Measurements from ENCODE around the gene GALNT18.

Gene GALNT18

DNA sequence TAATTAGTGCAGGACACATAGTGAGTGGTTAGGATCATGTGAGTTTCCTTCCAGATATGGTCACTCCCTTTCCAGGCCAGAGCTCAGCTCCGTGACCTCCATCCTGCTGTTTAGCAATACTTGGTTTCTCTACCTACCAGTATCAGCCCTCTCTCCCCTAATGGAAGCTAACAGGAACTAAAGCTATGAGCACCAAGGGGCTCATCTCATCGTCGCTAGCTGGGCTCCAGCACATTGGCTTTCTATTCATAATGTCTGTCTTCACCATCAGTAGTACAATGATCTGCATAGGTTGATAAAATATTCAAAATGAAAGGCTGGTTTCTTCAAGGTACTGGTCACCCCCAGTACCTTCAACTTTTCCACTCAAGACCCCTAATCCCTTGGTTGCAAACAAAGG is 2.4 kb upstream of the GALNT18 start:
- DNase-seq = no peak

DNA sequence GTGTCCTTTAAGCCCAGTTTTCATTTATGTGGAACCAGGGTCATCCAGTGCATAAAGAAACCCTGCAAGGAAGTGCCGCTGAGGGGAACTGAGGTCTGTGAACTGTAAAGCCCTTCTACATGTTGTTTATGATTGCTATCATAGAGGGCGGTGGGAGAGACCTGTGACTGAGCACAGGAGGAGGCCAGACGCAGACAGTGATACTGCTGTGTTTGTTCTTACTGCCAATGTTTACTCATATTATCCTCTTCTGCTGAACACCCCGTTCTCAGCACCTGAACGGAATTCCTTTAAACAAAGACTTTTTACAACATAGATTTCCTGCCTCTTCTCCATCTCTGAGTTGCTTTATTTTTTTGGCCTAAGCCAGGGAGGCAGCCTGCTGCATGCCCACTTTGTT is 967 bp upstream of the GALNT18 start:
- no peak for DNase-seq

DNA sequence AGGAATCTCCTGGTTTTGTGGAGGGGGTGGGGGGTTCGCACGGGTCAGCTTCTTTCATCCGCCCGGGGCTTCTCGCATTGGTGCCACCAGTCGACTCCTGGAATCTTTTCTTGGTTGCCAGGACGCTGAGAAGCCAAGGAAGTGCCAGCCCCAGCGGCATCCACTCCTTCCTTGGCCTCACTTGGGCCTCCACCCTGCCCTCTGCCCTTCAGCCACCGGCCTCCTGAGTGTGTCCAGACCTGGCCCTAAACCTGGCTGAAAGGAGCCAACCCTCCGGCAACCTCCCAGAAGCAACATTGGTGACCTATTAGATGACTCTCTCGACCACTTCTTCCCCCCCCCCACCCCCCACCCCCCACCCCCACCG is 518 bp upstream of the GALNT18 start:
- no peak for DNase-seq

DNA sequence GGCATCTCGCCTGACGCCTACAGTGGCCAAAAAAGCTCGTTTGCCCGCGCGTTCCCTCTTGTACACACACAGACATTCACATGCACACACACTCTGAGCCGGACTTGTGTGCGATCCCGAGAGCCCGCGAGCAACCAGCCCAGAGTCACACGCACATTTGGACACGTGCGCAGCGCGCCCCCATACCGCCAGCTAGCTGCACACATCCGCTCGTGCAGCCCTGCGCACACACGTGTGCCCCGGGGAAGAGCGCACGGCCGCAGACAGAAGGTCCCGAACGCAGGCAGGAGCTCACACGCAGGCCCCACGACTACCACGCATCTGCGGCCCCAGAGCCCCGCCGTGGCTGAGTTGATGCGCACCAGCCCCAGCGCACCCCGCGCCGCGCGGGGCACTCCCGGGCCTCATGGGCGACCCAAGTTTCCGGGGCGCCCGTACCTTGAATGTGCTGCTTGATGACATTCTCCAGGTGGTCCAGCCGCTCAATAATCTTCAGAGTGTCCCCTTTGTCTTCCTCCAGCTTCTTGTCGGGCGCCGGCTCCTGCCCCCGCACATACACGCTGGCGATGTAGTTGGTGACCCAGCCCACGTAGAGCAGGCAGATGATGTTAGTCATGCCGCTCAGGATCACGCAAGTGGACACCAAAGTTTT is 758 bp downstream of the GALNT18 start:
- peak in 1 of 5 donors; percentile 26 for DNase-seq

DNA sequence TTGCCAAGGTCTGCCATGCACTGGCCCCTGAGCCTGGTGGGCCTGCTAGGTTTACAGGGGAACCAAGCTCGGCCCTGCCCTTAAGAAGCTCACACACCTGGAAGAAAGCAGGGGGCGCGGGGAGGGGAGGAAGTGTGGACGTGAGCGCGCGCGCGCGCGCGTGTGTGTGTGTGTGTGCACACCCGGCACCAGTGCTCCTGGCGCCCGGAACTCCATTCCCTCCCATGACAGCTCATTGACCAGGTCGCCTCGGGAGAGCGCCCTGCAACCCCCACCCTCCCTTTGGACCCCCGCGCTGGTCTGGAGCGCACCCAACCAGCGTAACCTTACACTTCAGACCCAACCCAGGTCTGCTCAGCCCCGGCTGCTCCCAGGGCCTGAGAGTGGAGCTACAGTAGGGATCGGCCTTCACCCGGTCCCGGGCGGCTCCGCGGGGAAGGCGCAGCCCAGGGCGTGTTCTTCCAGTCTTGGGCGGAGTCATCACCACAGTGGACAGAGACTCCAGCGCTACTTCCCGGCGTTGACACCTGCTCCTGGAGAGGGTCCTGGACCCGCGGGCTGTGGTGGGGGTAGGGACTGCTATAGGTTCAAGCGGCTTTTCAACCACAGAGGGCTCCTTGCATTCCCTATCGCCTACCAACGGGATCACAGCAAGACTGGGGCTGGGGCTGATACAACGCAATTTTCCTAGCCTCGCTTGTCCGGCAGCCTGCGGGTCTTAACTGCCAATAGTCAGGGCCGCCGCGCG is 1.5 kb downstream of the GALNT18 start:
- DNase-seq = no peak

DNA sequence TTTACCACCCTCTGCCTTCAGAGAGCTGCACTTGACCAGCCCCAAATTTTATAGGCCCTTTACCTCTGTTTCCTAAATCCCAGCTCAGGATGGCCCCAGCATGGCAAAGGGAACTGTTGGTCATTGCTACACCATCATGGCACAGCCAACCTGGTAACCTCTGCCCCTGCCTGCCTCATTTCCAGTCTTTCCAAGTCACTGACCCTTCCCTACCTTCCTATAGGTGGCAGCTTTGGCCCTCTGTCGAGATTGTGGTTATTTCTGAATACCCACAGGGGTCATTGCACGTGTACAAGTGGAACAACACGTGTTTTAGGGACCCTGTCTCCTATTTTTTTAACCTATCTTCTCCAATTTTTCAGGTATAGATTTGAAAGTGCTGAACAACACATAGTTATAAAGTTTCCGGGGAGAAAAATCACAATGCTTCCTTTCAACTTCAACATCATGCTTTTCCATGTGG is 2.8 kb downstream of the GALNT18 start:
- no peak for DNase-seq

DNA sequence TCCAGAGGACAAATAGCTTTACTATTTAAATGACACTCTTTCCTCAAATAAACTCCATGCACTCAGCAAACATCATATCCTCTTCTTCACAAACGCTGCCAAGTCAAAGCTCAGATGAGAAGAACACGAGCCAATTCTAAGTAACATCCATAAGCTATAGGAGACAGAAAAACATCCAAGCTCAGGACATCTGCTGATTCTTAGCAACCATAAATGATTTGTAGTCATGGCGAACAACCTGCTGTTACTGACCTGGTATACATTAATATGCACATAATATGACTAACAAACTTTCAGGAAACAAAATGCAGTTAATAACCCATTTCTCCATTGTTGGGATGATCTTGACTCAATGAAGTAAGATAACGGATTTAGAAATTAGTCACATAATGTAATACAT is 6.7 kb downstream of the GALNT18 start:
- DNase-seq = no peak

DNA sequence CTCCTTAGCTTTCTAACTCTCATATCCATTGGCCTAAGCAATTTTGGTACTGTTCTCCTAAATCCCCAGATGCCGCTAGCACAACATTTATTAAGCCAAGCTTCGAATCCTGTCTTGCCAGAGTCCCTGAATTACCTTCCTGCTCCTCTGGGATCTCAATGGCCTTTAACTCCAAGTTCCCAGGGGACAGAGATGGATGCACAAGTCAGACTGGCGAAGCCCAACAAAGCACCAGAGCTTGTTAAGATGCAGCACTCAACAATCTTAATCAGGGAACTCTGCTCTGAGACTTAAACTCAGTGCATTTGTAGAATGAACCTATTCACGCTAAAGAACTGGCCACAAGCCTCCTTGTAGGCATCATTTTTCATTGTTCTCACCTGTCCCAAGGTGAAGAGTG is 9.4 kb downstream of the GALNT18 start:
- DNase-seq = no peak

DNA sequence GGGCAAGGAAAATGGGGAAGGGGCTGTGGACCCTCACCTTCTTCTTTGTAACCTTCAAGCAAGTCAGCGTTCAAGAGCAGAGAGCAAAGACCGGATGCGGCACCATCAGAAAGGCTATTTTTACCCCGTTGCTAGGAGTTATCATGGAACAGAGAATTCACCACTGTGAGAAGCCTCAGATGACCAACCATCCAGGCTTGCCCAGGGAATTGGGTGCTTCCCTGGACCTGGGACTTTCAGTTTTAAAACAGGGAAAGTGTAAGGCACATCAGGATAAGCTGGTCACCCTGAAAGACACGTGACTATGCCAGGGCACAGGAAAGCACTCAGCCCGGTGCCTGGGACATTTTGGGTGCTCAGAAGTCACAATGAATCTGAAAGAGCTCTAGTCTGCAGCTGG is 10.4 kb downstream of the GALNT18 start:
- DNase-seq = no peak

DNA sequence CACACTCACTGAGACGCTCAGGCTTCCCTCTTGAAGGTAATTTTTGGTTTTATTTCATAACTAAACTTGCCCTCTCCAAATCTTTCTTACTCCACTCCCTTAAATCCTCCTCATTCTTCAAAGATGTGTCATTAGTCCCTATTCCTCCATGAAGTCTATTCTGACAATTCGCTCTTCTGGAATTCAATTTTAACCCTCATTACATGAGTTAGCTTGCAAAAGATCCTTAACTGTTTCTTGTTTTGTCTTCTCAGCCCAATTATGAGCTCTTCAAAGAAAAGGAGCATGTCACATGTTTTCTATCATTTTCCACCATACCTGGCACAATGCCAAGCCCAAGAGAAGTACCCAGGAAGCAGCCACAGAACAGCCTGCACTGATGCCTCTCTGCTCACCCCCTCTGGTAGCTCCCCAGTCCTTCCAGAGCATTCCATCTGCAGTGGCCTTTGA is 13.0 kb downstream of the GALNT18 start:
- DNase-seq = no peak

DNA sequence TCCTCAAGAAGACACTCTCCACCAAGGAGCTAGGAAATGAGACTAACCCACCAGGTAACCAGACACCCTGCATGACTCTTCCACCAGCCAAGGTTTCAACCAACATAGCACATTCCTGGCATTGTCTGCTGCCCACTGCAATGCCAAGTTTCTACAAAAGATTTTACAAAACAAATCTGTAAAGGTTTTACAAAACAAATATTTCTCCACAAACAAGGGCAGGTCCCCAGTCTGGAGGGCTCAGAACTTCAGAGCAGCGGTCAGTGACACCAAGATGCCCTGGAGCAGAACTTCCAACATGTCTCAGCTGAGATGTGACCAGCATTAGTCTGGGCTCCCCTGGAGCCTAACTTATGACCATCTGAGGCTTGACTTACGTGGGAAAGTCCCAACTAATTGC is 14.0 kb downstream of the GALNT18 start:
- no peak for DNase-seq

DNA sequence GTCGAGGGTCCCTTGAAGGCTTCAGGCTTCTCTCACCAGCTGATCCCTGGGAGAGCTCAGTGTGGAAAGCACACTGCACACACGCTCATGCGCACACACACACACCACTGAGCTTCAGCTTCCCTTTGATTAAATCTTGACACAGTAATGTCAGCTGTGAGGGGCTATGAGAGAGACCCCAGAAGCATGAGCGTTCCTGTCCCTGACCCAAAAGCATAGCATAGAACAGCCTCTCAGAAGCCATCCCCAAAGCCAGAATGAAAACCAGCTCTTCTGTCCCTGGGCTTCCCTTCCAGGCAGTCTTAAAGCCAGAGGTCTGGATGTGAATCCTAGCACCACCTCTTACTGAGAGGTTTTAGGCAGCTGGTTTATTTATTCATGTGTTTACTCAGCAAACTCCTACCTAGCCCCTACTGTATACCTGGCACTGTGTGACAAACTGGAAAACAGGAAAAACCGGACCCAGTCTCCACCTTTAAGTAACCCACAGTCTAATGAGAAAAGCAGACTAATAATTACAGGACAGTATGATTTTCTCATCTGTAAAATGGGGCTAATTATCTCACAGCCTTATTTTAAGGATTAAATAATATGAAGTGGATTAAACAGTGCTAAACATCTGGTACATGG is 15.9 kb downstream of the GALNT18 start:
- DNase-seq = no peak

DNA sequence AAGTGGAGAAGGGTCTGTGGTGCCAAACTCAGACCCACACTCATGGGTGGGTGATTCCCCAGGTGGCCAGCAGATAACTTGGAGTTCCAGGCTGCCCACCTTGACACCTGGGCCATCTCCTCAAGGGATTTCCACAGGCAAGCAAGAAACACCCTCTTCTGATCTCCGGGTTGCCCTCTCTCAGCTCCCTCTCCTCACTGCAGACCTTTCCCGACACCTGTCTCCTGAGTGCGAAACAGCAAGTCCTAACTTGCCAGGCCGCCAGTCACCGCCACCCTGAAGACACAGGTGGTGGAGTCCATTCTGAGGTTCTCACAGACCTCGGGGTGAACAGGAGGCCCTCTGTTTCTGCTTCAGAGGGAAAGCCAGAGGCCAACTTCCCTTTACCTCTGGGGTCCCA is 16.6 kb downstream of the GALNT18 start:
- no peak for DNase-seq

DNA sequence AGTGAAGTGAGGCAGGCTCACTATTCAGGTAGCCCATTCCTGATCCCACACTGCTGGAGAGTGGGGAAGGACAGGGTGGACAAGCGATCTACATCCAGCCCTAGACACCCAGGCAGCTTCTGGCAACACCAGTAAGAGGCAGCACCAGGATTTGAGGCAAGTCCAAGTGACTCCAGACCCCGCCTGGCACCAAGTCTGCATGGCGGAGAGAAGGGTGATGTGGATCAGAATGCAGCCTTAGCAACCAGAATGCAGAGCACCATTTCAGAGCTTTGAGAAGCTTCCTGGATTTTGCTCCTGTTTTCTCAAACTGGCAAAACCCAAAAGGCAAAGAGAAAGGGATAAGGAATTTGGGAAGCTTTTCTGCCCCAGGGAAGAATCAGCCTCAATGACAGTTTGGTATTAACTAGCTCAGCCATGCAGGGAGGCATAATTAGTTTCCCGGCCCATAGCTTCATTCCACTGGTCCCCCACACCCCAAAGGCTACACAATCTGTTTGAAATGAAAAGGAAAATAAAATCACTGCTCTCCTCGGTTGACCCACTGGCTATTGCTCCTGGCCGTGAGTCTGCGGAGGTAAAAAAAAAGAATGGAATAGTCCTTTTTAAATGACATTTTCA is 17.3 kb downstream of the GALNT18 start:
- DNase-seq = no peak

DNA sequence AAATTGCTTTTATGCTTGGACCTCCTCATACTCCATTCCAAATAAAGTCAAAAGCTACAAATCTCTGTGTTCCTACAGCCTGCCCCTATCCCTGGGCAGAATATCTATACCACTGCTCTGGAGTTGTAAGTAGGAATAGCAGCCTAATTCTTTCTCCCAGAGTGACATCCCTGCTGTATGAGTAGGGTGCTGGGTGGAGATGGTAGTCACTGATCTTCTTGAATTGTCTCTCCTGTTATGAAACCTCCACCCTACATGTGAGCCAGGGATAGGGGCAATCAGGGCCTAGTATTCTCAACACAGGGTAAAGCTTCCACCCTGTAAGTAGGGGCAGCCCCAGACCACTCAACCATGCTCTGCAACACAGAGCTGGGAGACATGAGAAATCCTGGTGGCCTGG is 19.8 kb downstream of the GALNT18 start:
- DNase-seq = no peak

DNA sequence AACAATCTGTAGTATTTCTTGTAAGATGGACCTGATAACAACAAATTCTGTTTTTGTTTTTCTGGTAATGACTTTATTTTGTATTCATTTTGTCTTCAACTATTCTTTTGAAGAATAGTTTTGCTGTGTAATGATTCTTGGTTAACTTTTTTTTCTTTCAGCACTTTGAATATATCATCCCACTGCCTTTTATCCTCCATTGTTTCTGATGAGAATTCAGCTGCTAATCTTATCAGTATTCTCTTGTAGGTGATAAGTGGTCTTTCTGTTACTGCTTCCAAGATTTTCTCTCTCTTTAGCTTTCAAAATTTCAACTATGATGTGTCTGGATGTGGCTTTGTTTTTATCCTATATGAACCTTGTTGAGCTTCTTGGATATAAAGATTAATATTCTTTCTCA is 21.5 kb downstream of the GALNT18 start:
- no peak for DNase-seq

DNA sequence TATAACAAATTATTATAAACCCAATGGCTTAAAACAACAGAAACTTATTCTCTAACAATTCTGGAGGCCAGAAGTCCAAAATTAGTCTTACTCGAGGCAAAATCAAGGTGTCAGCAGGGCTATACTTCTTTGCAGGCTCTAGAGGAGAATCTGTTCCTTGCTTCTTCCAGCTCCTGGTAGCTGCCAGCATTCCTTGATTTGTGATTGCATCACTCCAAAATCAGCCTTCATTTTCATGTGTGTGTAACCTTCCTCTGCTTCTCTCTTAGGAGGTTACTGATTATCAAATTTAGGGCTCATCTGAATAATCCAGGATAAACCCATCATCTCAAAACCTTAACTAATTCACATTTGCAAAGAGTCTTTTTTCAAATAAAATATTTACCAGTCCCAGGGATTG is 23.6 kb downstream of the GALNT18 start:
- DNase-seq = no peak

DNA sequence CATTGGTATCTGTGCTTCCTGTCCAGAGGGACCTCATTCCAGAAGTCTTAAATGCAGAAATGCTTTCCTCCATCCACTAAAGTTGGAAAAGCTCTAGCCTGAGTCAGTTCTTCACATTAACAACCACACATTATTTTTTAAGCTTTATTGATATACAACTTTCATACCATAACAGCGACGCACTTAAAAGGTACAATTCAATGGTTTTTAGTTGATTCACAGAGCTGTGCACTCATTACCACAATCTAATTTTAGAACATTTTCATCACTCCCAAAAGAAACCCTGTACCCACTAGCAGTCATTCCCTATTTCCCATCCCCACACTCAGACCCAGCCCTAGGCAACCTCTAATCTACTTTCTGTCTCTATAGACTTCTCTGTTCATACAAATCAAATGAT is 27.6 kb downstream of the GALNT18 start:
- no peak for DNase-seq

DNA sequence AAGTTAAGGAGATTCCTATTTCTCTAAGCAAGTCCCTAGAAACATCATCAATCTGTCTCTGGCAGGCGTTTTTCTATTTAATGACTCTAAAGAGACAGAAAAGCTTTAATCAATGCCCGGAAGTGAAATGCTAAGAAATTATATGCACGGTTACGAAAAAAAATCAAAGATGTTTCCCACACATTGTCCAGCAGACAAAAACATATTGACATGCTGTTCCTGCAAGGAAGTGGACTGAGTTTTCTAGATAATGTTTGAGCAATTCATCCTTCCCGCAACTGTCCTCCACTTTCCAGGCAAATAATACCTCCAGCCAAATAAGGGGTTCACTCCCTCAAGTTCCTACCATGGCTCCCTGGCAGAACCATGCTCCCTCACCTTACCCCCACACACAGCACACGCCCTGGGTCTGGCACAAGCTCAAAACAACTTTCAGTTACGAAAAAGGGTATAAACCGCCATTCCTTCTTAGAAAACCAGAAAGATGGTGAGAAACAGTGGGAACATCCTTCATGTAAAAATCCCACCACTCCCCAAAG is 29.6 kb downstream of the GALNT18 start:
- no peak for DNase-seq

DNA sequence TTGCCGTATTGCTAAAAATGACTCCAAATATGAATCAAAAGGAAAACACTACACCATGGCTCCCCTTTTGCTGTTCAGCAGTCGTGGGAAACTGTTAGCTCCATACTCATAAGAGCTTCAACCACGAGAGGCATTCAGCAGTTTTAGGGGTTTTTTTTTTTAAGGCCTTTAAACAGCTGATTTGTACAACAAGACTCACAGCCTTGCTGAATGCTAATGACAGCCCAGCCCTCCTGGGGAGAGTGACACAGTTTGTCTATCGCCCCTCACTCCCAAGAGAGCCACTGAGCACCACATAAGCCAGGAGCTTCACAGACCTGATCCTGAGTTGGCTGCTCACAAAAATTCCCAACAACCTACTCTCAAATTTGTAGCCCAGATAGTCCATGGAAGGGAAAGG is 32.4 kb downstream of the GALNT18 start:
- no peak for DNase-seq

DNA sequence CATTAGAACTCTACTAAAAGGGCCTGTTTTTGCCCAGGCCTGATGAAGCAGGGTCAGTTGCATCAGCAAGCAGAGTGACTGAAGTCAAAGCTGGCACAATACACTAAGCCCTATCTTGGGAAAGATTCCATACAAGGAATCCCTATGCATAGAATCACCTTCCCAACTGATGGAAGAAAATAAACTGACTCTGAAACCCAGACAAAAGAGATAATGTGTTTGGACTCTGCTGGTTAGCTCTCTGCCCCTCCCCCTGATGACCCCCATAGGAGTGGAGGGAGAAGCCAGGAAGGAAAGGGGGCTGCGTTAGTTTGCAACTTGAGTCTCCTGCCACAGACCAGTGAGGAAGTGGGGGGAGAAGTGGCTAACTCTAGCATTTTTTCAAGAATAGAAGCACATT is 32.9 kb downstream of the GALNT18 start:
- no peak for DNase-seq

DNA sequence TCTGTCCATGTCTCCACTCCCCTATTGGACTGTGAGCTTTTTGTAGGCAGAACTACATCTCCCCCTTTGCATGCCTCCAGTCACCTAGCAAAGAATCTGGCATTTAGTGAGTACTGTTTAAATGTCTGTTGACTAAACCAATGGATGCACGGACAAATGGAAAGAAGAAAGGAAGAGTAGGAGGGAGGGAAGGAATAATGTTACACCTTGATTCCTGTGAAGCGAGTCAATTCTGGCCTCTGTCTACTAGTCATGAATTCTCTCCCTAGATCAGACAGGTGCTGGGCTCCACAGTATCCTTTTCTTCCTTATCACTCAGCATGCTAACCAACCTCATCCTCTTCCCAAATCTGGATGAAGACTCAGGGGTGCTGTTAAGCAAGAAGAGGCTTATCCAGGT is 33.6 kb downstream of the GALNT18 start:
- no peak for DNase-seq

DNA sequence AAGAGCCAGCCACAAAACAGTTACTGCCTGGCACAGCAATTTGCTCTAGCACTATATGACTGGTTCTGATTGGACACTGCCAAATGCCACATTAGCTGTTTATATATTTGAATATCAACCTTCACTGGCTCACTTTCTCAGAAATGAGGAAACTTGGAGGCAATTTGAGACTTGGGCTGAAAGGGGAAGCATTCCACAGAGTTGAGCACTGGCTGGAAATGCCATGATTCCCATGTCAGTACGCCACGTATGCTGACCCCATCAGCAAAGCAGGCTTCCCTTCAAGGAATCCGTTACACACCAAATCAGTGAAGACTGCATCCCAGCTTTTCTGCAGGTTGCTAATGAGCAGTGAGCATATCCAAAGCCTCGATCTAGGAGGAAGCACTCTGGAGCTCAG is 34.7 kb downstream of the GALNT18 start:
- no peak for DNase-seq

DNA sequence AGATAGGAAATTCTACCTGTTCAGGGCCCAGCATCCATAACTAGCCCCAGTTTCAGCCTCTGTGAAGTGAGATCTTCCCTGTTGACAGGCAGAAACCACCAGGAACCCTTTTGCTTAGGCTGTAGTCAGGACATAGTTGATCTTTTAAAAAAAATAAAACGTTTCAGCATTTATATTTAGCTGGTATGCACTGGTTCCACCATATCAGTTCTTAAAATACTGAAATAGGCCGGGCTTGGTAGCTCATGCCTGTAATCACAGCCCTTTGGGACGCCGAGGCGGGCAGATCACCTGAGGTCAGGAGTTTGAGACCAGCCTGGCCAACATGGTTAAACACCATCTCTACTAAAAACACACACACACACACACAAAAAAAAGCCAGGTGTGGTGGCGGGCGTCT is 35.3 kb downstream of the GALNT18 start:
- no peak for DNase-seq

Measured in T-helper 1 cell (primary cell).